NOMO-1 treated with dmso at 0.1 percent for 144 hours (cell line): Measurements from ENCODE around the gene TLR8.
"Not testable (repeated sequence)": the region's sequence is repeated elsewhere in the genome, so short reads cannot be mapped to it uniquely, and the experiment has no call there.

Source experiments
- DNase-seq: peaks from one replicate; lab custom pipeline; 2025; ENCODE audit not compliant: unreplicated experiment; lab: John Stamatoyannopoulos, UW

Gene TLR8

DNA sequence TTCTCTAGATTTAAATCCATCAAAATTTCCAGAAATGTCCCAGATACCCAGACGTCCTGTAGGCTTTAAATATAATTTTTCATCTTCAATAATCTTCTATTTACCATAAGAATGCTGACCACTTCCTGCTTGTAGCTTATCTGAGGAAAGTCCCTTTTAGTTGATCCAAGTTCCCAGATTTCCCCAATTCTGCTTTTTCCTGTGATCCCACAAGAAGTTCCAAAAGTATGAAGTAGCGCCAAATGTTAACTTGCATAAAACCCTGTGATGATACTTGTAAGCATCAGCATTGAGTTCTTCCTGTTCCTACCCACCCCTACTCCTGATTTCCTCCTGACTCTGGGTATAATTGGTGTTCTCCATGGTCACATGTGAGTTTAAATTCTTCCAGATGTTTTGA is 10.6 kb upstream of the TLR8 start:
- DNase-seq: no peak

DNA sequence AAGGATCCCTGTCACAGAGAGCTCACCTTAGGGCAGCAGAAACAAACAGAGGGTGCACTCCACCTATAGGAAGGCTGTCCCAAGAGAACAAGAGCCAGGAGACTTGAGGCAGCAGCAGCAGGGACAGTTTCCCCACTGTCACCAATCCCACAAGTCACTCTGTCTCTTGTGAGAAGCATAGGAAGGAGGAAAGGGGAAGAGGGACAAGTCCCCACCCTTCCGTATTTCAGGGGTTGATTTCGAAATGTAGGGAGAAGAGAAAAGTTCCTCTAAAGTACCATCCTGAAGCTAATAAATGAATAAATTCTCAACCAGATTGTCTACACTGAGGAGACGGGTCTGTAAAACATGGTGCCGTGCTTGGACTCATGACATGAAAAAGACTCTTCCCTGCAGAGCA is 9.5 kb upstream of the TLR8 start:
- DNase-seq: no peak

DNA sequence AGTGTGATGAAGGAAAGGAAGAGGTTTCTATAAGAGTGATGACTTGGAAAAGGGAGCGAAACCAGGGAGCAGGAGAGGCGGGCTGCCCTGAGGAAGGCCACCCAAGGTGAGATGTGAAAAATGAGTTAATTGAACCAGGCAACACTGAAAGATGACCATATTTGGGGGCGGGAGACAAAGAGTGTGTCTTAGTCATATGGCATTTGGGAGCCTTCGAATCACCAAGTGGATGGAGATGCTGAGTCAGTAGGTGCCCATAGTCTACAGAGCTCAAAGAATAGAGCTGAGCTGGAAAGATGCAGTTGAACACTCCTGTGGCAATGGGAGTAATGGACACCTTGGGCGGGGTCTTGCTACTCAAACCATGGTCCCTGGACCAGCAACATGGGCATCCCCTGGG is 8.3 kb upstream of the TLR8 start:
- DNase-seq: no peak

DNA sequence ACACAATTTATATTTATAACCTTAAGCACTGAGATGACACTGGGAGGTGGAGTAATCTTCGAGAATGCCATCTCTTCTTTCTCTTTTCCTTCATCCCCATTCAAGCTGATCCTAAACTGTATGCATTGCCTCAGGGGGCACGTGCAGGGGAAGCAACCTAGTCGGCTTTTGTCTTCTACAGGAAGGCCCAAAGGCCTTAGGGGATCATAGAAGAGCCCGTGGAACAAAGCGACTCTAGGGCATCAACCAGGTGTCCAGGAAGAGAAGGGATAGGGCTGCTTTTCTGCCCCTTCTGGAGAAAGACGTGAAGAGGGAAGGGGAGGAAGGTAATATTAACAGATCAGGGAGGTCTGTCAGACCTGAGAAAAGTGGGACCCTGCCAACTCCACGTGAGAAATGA is 6.9 kb upstream of the TLR8 start:
- no peak for DNase-seq

DNA sequence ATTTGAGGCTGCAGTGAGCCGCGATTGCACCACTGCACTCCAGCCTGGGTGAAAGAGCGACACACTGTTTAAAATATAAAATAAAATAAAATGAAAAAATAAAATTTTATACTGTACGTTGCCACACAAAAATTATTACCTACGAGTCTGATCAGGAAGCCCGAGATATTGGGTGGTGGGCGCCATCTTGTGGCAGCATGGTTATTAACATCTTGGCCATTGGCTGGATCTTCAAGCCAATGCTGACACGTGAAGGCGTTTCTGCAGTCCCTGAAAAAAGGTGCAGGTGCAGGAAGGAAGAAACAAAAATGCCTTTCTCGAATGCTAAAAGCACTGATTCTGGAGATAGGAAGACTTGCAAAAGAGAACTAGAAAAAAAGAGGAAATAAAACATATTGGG is 4.9 kb upstream of the TLR8 start:
- peak; percentile 41 for DNase-seq

DNA sequence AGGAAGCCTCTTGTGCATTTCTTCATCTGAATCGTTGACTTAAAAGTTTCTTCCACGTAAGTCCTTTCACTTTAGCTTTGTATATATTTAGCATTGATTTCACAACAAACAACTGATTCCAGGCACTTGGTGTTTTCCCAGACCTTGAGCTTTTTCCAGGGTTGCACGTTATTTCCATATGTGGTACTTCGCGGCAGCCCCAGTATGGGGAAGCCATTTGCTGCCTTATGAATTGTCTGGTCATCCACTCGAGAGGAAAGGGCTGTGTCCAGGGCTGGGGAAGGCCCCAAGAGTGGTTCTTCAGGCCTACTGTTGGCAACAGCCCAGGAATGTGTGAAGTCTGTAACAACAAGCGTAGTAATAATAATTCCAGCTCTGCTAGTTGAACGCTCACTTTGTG is 2.8 kb upstream of the TLR8 start:
- DNase-seq: no peak

DNA sequence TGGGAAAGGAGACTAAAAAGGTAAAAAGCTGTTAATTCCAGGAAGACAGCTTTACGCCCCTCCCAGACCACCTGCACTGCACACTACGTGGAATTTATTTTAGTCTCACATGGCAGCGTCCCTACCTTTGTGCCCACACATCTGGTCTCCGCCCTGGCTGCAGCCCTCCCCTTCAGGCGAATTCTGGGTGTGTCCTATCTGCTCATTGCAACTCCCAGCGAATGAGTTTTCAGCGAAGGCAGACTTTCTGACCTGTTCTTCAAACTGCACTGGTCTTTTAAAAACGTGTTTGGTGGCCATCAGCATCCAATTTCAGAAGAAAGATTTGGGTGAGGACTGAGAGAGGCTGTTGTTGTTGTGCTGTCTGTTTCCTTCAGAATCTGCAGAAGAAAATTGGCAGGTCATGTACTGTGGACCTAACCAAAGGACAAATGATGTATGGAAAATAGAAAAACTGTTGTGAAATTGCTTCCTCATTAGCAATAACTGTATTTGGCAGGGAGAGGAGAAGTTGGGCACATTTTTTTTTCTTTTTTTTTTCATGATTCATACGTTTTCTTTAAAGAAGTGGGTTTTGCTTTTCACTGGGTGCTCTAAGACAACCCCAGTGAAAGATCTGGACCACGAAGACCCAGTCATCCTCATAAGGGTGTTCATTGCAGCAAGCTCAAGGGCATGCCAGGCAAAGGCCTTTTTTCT is 4.2 kb downstream of the TLR8 start:
- peak; percentile 68 for DNase-seq

DNA sequence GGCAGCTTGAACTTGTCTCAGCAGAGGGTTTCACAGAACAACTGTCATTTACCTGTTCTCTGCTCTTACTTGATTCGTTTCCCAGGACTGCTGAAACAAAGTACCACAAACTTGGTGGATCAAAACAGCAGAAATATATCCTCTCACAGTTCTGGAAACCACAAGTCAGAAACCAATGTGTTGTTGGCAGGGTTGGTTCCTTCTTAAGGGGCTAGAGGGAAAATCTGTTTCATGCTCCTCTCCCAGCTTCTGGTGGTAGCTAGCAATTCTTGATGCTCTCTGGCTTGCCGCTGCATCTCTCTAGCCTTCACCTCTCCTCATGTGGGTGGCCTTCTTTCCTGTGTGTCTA is 4.7 kb downstream of the TLR8 start:
- no peak for DNase-seq

DNA sequence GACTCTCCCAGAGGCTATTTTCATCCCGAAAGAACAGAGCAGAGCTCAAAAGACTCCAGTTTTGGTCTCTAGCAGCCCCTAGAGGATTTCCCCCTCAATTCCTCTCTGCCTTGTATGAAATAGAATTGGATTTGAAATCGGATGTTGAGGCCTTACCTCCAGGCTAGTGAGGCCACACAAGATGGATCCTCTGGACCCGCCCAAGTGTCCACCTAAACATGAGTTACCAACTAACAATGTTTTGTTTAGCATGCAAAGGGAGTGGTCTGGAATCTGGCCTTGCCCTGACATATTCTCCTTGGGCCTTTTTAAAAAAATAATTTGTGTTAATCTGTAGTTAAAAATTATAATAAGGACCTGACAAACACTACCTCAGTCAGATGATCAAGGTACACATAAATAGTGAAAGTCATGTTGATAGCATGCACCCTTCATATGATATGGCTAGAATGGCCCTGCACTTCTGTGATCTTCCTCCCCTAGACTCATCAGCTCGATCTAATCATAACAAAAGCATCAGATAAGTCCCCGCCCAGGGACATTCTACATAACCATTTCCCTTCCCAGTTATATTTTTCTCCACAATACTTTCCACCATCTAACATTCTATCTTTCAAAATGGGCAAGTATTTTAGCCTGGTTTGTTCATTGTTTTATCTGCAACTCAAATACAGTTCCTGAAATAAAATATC is 6.5 kb downstream of the TLR8 start:
- no peak for DNase-seq

DNA sequence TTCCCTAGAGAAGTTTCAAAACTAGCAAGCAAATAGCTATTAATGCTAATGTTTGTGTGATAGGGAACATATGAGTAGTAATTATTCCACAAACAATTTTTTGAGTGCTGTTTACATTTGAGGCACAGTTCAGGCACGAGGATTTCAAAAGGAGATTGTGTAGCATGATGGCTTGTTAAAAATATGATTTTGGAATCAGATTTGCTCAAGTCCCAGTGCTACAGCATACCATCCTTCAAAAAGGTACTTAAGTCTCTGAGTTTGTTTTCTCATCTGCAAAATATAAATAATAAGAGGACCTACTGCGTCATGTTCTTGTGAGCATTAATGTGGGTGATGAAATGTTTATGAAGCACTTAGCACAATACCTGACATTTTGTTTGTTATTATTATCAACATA is 11.3 kb downstream of the TLR8 start:
- DNase-seq: no peak

DNA sequence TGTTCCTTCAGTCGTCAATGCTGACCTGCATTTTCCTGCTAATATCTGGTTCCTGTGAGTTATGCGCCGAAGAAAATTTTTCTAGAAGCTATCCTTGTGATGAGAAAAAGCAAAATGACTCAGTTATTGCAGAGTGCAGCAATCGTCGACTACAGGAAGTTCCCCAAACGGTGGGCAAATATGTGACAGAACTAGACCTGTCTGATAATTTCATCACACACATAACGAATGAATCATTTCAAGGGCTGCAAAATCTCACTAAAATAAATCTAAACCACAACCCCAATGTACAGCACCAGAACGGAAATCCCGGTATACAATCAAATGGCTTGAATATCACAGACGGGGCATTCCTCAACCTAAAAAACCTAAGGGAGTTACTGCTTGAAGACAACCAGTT is 12.6 kb downstream of the TLR8 start:
- peak; percentile 71 for DNase-seq

DNA sequence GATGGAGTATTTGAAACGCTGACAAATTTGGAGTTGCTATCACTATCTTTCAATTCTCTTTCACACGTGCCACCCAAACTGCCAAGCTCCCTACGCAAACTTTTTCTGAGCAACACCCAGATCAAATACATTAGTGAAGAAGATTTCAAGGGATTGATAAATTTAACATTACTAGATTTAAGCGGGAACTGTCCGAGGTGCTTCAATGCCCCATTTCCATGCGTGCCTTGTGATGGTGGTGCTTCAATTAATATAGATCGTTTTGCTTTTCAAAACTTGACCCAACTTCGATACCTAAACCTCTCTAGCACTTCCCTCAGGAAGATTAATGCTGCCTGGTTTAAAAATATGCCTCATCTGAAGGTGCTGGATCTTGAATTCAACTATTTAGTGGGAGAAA is 13.2 kb downstream of the TLR8 start:
- no peak for DNase-seq

DNA sequence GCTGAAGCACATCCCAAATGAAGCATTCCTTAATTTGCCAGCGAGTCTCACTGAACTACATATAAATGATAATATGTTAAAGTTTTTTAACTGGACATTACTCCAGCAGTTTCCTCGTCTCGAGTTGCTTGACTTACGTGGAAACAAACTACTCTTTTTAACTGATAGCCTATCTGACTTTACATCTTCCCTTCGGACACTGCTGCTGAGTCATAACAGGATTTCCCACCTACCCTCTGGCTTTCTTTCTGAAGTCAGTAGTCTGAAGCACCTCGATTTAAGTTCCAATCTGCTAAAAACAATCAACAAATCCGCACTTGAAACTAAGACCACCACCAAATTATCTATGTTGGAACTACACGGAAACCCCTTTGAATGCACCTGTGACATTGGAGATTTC is 14.6 kb downstream of the TLR8 start:
- DNase-seq: no peak

DNA sequence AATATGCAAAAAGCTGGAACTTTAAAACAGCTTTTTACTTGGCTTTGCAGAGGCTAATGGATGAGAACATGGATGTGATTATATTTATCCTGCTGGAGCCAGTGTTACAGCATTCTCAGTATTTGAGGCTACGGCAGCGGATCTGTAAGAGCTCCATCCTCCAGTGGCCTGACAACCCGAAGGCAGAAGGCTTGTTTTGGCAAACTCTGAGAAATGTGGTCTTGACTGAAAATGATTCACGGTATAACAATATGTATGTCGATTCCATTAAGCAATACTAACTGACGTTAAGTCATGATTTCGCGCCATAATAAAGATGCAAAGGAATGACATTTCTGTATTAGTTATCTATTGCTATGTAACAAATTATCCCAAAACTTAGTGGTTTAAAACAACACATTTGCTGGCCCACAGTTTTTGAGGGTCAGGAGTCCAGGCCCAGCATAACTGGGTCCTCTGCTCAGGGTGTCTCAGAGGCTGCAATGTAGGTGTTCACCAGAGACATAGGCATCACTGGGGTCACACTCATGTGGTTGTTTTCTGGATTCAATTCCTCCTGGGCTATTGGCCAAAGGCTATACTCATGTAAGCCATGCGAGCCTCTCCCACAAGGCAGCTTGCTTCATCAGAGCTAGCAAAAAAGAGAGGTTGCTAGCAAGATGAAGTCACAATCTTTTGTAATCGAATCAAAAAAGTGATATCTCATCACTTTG is 15.6 kb downstream of the TLR8 start:
- no peak for DNase-seq

DNA sequence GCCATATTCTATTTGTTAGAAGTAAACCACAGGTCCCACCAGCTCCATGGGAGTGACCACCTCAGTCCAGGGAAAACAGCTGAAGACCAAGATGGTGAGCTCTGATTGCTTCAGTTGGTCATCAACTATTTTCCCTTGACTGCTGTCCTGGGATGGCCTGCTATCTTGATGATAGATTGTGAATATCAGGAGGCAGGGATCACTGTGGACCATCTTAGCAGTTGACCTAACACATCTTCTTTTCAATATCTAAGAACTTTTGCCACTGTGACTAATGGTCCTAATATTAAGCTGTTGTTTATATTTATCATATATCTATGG is 16.1 kb downstream of the TLR8 start:
- no peak for DNase-seq

DNA sequence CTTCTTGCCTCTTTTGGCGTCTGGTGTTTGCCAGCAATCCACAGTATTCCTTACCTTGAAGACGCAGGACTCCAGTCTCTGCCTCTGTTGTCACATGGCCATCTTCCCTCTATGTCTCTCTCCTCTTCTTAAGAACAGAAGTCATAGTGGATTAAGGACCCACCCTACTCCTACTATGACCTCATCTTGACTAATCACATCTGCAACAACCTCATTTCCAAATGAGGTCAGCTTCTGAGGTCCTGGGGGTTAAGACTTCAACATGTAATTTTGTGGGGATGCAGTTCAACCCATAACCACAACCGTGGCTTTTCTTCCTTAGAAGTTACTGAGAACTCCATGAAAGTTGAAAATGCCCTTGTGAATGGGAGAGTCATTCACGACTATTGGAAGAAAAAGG is 23.3 kb downstream of the TLR8 start:
- no peak for DNase-seq

DNA sequence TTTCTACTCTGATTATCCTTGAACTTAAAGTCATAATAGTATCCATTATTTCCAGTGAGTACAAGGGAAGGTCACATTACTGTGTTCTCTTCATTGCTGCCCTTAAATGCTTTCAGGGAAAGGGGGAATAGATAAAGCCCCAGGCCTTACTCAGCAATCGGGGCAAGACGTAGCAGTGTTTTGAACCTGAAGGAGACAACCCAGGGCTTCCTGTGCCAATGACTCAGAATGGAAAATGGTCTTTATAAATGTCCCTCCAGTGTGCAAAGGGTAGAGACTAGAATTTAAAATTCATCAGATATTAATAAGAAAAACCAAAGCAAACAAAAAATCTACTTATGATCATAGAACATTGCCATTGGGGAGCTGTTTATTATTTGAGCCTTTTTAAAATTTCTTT is 23.7 kb downstream of the TLR8 start:
- no peak for DNase-seq

DNA sequence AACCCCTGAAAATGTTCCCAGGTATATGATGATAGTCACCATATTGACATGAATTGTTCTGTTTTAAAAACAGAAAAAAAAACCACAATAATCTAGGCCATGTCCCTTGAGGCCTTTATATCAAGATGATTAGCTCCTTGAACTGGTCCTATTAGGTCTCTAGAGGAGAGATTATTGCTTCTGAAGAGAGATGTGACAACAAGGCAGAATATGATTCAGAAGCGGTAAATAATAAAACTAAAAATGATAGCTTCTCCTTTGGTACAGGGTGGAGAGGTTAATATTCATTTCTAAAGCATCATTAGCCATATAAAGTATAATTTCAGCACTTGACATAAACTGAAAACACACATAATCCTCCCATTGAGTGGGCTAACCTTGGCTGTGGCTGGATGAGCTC is 25.8 kb downstream of the TLR8 start:
- DNase-seq: no peak

DNA sequence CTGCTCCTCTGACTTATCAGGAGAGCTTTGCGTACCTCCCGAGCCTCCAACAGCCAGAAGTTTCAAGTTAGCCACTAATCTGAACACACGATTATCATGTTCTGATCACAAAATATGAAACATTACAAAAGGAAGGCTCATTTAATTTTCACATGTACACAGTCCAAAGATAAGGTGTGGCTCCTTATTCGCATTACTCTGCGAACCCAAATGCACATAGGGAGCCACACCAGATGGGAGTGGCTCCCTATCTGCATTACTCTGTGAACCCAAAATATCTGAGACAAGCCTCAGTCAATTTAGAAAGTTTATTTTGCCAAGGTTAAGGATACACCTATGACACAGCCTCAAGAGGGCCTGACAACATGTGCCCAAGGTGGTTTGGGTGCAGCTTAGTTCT is 28.4 kb downstream of the TLR8 start:
- no peak for DNase-seq

DNA sequence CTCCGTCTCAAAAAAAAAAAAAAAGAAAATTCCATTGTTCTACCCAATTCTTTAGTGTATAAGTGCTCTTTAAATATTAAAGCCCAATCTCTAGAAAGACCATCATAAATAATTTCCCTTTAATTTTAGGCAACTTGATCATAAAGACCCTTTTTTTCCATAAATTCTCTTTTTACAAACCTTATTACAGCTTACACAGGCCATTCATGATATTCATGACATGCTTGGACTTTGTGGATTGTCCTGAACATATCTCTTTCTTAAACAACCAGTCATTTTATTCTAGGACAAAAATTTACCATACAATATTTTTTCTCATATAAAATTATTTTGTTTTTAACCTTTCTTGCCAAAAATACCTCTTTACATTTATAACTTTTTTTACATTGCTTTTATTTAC is 30.5 kb downstream of the TLR8 start:
- DNase-seq: no peak

DNA sequence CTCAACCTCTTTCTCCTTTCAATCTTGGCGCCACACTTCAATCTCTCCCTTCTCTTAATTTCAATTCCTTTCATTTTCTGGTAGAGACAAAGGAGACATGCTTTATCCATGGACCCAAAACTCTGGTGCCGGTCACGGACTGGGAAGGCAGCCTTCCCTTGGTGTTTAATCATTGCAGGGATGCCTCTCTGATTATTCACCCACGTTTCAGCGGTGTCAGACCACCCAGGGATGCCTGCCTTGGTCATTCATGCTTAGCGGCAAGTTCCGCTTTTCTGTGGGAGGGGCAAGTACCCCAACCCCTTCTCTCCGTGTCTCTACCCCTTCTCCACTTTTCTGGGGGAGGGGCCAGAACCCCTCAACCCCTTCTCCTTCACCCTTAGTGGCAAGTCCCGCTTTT is 34.1 kb downstream of the TLR8 start:
- not testable (repeated sequence) for DNase-seq

DNA sequence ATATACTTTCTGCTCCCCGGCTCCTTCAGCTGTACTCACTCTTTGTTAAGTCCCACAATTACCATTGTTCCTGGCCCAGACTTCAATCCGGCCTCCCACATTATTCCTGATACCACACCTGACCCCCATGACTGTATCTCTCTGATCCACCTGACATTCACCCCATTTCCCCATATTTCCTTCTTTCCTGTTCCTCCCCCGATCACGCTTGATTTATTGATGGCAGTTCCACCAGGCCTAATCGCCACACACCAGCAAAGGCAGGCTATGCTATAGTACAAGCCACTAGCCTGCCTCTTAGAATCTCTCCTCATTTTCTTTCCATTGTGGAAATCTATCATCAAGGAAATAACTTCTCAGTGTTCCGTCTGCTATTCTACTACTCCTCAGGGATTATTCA is 37.2 kb downstream of the TLR8 start:
- not testable (repeated sequence) for DNase-seq

DNA sequence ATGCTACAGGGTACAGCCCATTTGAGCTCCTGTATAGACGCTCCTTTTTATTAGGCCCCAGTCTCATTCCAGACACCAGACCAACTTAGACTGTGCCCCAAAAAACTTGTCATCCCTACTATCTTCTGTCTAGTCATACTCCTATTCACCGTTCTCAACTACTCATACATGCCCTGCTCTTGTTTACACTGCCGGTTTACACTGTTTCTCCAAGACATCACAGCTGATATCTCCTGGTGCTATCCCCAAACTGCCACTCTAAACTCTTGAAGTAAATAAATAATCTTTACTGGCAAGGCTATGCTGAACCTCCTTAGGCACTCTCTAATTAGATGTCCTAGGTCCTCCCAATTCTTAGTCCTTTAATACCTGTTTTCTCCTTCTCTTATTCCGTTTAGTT is 38.0 kb downstream of the TLR8 start:
- DNase-seq: not testable (repeated sequence)
